PFSK-1 (cell line): ENCODE results near the gene TSC22D2.

Experiments used
- FOXP2 ChIP-seq: optimal IDR thresholded peaks from 2 replicates; pipeline ENCODE3; 2011; ENCODE audit warnings: borderline replicate concordance, control low read depth, inconsistent platforms; ENCODE audit not compliant: insufficient read depth; ENCODE audit errors: extremely low read length, extremely low read depth
- POLR2AphosphoS5 ChIP-seq: IDR thresholded peaks from 2 replicates; pipeline ENCODE4 v1.6.1; 2012; ENCODE audit warnings: low read depth, mild to moderate bottlenecking, control low read depth, low read length, moderate library complexity
- SIN3A ChIP-seq: IDR thresholded peaks from 2 replicates; pipeline ENCODE4 v1.6.1; 2012; ENCODE audit warnings: mild to moderate bottlenecking, low read length, moderate library complexity, borderline replicate concordance; ENCODE audit not compliant: insufficient read depth
- TAF1 ChIP-seq: IDR thresholded peaks from 2 replicates; pipeline ENCODE4 v1.6.1; 2012; ENCODE audit warnings: low read length, control low read depth, borderline replicate concordance; ENCODE audit not compliant: insufficient read depth
- TF ChIP-seq, protein P1 (sequence below), 2 experiments: IDR thresholded peaks; 2 replicates each; pipeline versions ENCODE4 v1.6.1 to v1.8.0; 2011 to 2012; ENCODE audit warnings: low read depth in 2 of 2, low read length in 2 of 2, control low read depth in 1 of 2, inconsistent platforms in 1 of 2, mild to moderate bottlenecking in 1 of 2, moderate library complexity in 1 of 2; ENCODE audit not compliant: insufficient read depth in 1 of 2

Gene TSC22D2

DNA sequence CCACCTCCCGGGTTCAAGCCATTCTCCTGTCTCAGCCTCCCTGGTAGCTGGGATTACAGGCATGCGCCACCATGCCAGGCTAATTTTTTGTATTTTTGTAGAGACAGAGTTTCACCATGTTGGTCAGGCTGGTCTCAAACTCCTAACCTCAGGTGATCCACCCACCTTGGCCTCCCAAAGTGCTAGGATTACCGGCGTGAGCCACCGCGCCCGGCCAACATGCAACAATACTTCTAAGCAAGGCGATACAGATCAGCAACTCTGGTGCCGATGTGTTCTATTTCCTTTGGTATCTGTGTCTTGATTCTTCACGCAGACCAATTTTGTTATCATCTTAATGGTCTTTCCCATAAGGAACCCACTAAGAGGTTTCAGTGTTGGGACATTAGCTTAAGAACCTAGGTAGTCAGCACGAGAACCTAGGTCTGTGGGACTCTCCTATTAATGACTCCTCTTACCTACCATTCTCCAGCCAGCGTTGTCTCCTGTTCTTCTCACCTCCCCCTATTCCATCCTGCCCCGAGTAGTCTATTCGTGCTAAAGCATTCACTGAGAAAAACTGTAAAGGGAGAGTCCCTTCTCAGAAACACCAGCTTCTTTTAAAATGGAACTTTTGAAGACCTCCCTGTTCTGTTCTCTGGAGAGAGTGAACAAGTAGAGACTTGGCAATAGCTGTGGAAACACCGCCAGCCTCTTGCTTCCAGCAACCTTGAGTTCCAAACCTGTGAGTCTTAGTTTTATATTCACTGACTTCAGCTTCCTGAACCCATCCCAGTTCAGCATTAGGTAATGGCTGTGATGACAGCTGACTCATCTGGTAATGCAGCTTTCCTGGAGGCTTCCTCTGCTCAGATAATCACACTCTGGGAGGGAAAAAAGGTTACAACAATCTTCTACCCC, 61.2 kb downstream of the TSC22D2 start:
- TF ChIP-seq, protein P1, sequence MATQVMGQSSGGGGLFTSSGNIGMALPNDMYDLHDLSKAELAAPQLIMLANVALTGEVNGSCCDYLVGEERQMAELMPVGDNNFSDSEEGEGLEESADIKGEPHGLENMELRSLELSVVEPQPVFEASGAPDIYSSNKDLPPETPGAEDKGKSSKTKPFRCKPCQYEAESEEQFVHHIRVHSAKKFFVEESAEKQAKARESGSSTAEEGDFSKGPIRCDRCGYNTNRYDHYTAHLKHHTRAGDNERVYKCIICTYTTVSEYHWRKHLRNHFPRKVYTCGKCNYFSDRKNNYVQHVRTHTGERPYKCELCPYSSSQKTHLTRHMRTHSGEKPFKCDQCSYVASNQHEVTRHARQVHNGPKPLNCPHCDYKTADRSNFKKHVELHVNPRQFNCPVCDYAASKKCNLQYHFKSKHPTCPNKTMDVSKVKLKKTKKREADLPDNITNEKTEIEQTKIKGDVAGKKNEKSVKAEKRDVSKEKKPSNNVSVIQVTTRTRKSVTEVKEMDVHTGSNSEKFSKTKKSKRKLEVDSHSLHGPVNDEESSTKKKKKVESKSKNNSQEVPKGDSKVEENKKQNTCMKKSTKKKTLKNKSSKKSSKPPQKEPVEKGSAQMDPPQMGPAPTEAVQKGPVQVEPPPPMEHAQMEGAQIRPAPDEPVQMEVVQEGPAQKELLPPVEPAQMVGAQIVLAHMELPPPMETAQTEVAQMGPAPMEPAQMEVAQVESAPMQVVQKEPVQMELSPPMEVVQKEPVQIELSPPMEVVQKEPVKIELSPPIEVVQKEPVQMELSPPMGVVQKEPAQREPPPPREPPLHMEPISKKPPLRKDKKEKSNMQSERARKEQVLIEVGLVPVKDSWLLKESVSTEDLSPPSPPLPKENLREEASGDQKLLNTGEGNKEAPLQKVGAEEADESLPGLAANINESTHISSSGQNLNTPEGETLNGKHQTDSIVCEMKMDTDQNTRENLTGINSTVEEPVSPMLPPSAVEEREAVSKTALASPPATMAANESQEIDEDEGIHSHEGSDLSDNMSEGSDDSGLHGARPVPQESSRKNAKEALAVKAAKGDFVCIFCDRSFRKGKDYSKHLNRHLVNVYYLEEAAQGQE (IDR thresholded peaks at IDR 0.05; ENCODE audit: insufficient read depth in 1 of 2, low read depth in 2 of 2, low read length in 2 of 2) = no peak
- TF ChIP-seq POLR2AphosphoS5 (no peak), SIN3A (no peak), FOXP2 (no peak), TAF1 (no peak)

DNA sequence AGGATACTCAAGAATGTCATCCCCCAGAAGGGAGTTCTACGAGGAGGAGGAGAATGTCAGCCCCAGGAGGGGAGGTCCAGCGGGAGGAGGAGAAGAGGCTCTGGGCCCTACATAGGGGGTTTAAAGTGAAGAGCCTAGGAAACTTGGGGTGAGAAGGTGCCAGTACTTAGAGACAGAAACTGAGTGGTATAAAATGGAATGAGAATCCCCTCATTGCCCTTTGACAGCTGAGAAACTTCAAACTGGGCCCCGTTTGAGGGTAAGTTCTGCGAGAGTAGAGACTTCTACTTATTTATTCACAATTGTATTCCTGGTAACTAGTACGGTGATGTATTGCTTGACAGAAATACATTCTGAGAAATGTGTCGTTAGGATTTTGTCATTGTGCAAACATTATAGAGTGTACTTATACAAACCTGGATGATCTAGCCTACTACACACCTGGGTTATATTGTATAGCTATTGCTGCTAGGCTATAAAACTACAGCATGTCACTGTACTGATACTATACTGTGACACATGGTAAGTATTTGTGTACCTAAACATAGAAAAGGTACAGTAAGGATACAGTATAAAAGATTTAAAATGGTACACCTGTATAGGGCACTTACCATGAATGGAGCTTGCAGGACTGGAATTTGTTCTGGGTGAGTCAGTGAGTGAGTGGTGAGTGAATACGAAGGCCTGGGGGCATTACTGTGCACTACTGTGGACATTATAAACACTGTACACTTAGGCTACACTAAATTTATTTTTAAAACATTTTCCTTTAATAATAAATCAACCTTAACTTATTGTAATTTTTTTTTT, 62.0 kb downstream of the TSC22D2 start:
- TF ChIP-seq SIN3A = no peak
- TF ChIP-seq POLR2AphosphoS5 = no peak
- TF ChIP-seq FOXP2 = no peak
- TF ChIP-seq TAF1 = no peak
- TF ChIP-seq, protein P1 (IDR thresholded peaks at IDR 0.05; ENCODE audit: insufficient read depth in 1 of 2, low read depth in 2 of 2, low read length in 2 of 2) = no peak

DNA sequence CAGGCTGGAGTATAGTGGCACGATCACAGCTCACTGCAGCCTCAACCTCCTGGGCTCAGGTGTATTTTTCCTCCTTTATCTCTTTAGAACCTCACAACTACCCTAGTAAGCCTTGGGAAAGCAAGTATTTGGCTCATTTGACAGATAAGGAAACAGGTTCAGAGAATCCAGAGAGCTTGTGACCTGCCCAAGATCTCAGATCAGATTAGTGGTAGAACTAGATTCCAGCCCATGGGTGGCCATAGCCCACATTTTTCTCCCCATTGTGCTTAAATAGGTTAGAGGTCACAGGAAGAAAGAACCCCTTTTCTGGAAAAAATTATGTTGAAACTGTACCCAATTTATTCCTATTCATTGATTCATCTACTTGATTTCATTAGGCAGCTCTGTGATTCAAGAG, 64.3 kb downstream of the TSC22D2 start:
- no peak for TF ChIP-seq POLR2AphosphoS5
- TF ChIP-seq SIN3A = no peak
- TF ChIP-seq, protein P1 (IDR thresholded peaks at IDR 0.05; ENCODE audit: insufficient read depth in 1 of 2, low read depth in 2 of 2, low read length in 2 of 2) = no peak
- no peak for TF ChIP-seq FOXP2
- TF ChIP-seq TAF1 = no peak

DNA sequence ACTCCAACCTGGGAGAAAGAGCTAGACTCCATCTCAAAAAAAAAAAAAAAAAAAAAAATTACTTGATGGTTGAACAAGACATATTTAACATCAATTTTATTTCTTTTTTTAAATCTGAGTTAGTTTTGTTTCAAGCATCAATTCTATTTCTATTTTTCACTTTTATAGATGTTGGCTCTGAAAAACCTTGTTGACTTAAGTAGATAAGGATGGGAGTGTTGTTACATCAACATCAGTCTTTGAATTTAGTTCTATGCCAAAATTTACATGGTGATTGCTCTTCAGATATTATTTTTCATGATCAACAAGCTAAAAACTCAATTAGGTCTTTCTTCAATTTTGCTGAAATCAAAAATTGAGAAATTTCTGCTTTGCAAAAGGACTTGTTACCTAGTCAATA, 71.3 kb downstream of the TSC22D2 start:
- TF ChIP-seq FOXP2 (no peak), POLR2AphosphoS5 (no peak), TAF1 (no peak), SIN3A (no peak)
- TF ChIP-seq, protein P1 (IDR thresholded peaks at IDR 0.05; ENCODE audit: insufficient read depth in 1 of 2, low read depth in 2 of 2, low read length in 2 of 2) = no peak
